SK-N-SH treated with all-trans-retinoic acid at 6 μM for 48 hours (cell line): ENCODE results near the gene ATF6.

ENCODE experiments used
- OSR1 ChIP-seq: fragments of 250-450 bp; sonication (Bioruptor Pico); IDR thresholded peaks from 2 replicates; pipeline ENCODE4 v1.8.0; 2022; ENCODE audit warnings: moderate library complexity, mild to moderate bottlenecking, inconsistent platforms
- TF ChIP-seq, protein P1 (sequence below): fragments of 250-450 bp; sonication (Bioruptor Pico); IDR thresholded peaks from 2 replicates; pipeline ENCODE4 v1.5.0; 2020; ENCODE audit warnings: mild to moderate bottlenecking, moderate library complexity
- TF ChIP-seq, protein P2 (sequence below): fragments of 250-450 bp; sonication (Bioruptor Pico); IDR thresholded peaks from 2 replicates; pipeline ENCODE4 v1.8.0; 2021; ENCODE audit warnings: low read depth, mild to moderate bottlenecking, moderate library complexity, borderline replicate concordance

DNA sequence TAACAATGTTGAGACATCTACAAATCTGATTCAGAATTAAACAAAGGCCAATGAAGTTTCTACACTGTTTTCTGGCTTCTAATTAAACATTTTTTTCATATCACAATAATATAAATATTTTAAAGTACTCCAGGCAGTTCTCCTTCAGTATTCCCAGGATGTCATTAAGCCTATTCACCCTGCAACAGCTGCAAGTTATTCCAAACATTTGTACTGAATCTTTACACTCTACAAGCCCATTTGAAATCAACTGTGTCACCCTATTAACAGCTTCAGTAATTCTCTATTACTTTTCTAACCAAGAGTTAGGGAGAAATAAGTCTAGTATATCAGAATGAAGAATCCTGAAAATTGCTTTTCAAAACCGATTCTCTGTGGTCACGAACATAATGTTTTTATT, 133.0 kb downstream of the ATF6 start:
- no peak for TF ChIP-seq OSR1
- TF ChIP-seq, protein P1, sequence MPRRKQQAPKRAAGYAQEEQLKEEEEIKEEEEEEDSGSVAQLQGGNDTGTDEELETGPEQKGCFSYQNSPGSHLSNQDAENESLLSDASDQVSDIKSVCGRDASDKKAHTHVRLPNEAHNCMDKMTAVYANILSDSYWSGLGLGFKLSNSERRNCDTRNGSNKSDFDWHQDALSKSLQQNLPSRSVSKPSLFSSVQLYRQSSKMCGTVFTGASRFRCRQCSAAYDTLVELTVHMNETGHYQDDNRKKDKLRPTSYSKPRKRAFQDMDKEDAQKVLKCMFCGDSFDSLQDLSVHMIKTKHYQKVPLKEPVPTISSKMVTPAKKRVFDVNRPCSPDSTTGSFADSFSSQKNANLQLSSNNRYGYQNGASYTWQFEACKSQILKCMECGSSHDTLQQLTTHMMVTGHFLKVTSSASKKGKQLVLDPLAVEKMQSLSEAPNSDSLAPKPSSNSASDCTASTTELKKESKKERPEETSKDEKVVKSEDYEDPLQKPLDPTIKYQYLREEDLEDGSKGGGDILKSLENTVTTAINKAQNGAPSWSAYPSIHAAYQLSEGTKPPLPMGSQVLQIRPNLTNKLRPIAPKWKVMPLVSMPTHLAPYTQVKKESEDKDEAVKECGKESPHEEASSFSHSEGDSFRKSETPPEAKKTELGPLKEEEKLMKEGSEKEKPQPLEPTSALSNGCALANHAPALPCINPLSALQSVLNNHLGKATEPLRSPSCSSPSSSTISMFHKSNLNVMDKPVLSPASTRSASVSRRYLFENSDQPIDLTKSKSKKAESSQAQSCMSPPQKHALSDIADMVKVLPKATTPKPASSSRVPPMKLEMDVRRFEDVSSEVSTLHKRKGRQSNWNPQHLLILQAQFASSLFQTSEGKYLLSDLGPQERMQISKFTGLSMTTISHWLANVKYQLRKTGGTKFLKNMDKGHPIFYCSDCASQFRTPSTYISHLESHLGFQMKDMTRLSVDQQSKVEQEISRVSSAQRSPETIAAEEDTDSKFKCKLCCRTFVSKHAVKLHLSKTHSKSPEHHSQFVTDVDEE (CRISPR knock-in tag) = no peak
- TF ChIP-seq, protein P2, sequence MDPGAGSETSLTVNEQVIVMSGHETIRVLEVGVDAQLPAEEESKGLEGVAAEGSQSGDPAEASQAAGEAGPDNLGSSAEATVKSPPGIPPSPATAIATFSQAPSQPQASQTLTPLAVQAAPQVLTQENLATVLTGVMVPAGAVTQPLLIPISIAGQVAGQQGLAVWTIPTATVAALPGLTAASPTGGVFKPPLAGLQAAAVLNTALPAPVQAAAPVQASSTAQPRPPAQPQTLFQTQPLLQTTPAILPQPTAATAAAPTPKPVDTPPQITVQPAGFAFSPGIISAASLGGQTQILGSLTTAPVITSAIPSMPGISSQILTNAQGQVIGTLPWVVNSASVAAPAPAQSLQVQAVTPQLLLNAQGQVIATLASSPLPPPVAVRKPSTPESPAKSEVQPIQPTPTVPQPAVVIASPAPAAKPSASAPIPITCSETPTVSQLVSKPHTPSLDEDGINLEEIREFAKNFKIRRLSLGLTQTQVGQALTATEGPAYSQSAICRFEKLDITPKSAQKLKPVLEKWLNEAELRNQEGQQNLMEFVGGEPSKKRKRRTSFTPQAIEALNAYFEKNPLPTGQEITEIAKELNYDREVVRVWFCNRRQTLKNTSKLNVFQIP (CRISPR knock-in tag) = no peak
